ENCODE measurements around the gene IRAK1.

DNA sequence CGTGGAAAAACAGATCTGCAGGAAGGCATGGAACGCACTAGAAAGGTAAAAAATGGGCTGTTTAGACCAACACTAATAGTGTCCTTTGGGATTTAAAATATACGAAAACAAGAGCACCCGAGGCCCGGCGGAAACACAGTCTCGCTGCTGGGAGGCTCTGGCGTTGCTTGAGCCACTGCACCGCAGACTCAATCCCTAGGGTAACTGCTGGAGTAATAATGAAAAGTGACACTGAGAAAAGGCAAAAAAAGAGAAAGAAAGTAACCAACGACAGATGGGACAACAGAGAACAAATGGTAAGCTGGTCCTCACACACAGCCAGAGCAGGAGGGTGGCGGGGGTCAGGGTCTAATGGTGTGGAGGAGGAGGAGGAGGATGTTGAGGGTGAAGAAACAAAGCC lies 15.4 kb downstream of the IRAK1 start:
- TF ChIP-seq EZH2 (conservative IDR thresholded peaks at IDR 0.05; ENCODE audit: low read depth, low read length): no peak
- TF ChIP-seq, protein P1, sequence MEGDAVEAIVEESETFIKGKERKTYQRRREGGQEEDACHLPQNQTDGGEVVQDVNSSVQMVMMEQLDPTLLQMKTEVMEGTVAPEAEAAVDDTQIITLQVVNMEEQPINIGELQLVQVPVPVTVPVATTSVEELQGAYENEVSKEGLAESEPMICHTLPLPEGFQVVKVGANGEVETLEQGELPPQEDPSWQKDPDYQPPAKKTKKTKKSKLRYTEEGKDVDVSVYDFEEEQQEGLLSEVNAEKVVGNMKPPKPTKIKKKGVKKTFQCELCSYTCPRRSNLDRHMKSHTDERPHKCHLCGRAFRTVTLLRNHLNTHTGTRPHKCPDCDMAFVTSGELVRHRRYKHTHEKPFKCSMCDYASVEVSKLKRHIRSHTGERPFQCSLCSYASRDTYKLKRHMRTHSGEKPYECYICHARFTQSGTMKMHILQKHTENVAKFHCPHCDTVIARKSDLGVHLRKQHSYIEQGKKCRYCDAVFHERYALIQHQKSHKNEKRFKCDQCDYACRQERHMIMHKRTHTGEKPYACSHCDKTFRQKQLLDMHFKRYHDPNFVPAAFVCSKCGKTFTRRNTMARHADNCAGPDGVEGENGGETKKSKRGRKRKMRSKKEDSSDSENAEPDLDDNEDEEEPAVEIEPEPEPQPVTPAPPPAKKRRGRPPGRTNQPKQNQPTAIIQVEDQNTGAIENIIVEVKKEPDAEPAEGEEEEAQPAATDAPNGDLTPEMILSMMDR (CRISPR knock-in tag; IDR thresholded peaks at IDR 0.05): no peak
- TF ChIP-seq MAZ (IDR thresholded peaks at IDR 0.05; ENCODE audit: borderline replicate concordance, low read depth, low read length): no peak
- TF ChIP-seq MAZ (CRISPR knock-in tag; IDR thresholded peaks at IDR 0.05; ENCODE audit: low read depth): no peak
- no peak for TF ChIP-seq CREB1 (IDR thresholded peaks at IDR 0.05)
- no peak for TF ChIP-seq CREB1 (CRISPR knock-in tag; IDR thresholded peaks at IDR 0.05)

Measured in HepG2 (cell line).